GM19099 (cell line): ENCODE results near the gene PYGB.

ENCODE experiments used
- POLR2A ChIP-seq: IDR thresholded peaks from 3 replicates; pipeline ENCODE4 v1.6.1; 2011; ENCODE audit warnings: low read depth; ENCODE audit not compliant: insufficient read length; ENCODE audit errors: extremely low read depth

PYGB gene

GRCh38 chr20:25237610-25238318, 10.1 kb upstream of the PYGB start:
- no peak for TF ChIP-seq POLR2A

GRCh38 chr20:25238319-25239037, 9.4 kb upstream of the PYGB start:
- no peak for TF ChIP-seq POLR2A

GRCh38 chr20:25239387-25240370, 8.2 kb upstream of the PYGB start:
- no peak for TF ChIP-seq POLR2A

- TF ChIP-seq POLR2A = no peak
Observed at GRCh38 chr20:25242231-25242630, 5.7 kb upstream of the PYGB start.

- no peak for TF ChIP-seq POLR2A
Observed at GRCh38 chr20:25243416-25243979, 4.4 kb upstream of the PYGB start.

- TF ChIP-seq POLR2A = no peak
Observed at GRCh38 chr20:25244976-25245375, 2.9 kb upstream of the PYGB start.

- TF ChIP-seq POLR2A = no peak
Observed at GRCh38 chr20:25245461-25245860, 2.4 kb upstream of the PYGB start.

GRCh38 chr20:25246182-25246999, 1.5 kb upstream of the PYGB start:
- TF ChIP-seq POLR2A = no peak

GRCh38 chr20:25247000-25247517, 826 bp upstream of the PYGB start:
- no peak for TF ChIP-seq POLR2A

GRCh38 chr20:25247518-25247955, 348 bp upstream of the PYGB start:
- no peak for TF ChIP-seq POLR2A

GRCh38 chr20:25248786-25249172, 894 bp downstream of the PYGB start:
- no peak for TF ChIP-seq POLR2A

- no peak for TF ChIP-seq POLR2A
Observed at GRCh38 chr20:25249198-25249931, 1.5 kb downstream of the PYGB start.

- no peak for TF ChIP-seq POLR2A
Observed at GRCh38 chr20:25250508-25250907, 2.6 kb downstream of the PYGB start.
